ENCODE measurements around the gene KRT17.
"Not testable (repeated sequence)": the region's sequence is repeated elsewhere in the genome, so short reads cannot be mapped to it uniquely, and the experiment has no call there.

The KRT17 gene

GRCh38 chr17:41589301-41589700, 35.1 kb downstream of the KRT17 start:
- no peak for DNase-seq

GRCh38 chr17:41588126-41588810, 36.1 kb downstream of the KRT17 start:
- DNase-seq = no peak

- no peak for DNase-seq
These were observed 37.4 kb downstream of the KRT17 start, which contains the start of gene KRT14 for GRCh38 chr17:41586863-41587495. Gene KRT14 (minus strand): TSS chr17:41586895. CDS start chr17:41586834, 61 bp downstream.

GRCh38 chr17:41585301-41586056, 38.9 kb downstream of the KRT17 start:
- DNase-seq = peak; percentile 43

- DNase-seq = not testable (repeated sequence)
These were observed 39.9 kb downstream of the KRT17 start for GRCh38 chr17:41584331-41584927.

GRCh38 chr17:41583137-41584127, 40.9 kb downstream of the KRT17 start:
- DNase-seq = no peak

GRCh38 chr17:41582061-41582968, 42.1 kb downstream of the KRT17 start:
- DNase-seq = not testable (repeated sequence)

- no peak for DNase-seq
These were observed 42.9 kb downstream of the KRT17 start for GRCh38 chr17:41581366-41582060.

GRCh38 chr17:41580687-41581365, 43.5 kb downstream of the KRT17 start:
- DNase-seq = no peak

GRCh38 chr17:41580244-41580575, 44.2 kb downstream of the KRT17 start:
- no peak for DNase-seq

- peak; percentile 78 for DNase-seq
These were observed 44.7 kb downstream of the KRT17 start for GRCh38 chr17:41579484-41580243.

GRCh38 chr17:41578971-41579370, 45.4 kb downstream of the KRT17 start:
- no peak for DNase-seq

GRCh38 chr17:41578538-41578937, 45.8 kb downstream of the KRT17 start:
- DNase-seq = no peak

GRCh38 chr17:41576740-41577139, 47.6 kb downstream of the KRT17 start:
- not testable (repeated sequence) for DNase-seq

- no peak for DNase-seq
These were observed 49.0 kb downstream of the KRT17 start for GRCh38 chr17:41575336-41575735.

- DNase-seq = no peak
These were observed 52.6 kb downstream of the KRT17 start, which contains the start of gene KRT9 for GRCh38 chr17:41571561-41572434. Gene KRT9 (minus strand): TSS chr17:41572059. CDS start chr17:41571992, 67 bp downstream.

Measured in left hindlimb (tissue), 1 donor.